Testis (tissue), 2 donors: Measurements from ENCODE around the gene ARRDC4.

ENCODE experiments used
- CTCF ChIP-seq, 3 experiments: fragments of 450-650 bp in 2 of 3; fragments of 200-600 bp in 1 of 3; sonication (generic) in 1 of 3; IDR thresholded peaks; one replicate each; pipeline ENCODE4 v1.5.1; 2016 to 2019; ENCODE audit warnings: antibody characterized with exemption in 3 of 3, mild to moderate bottlenecking in 2 of 3, moderate library complexity in 1 of 3
- POLR2A ChIP-seq: fragments of 450-650 bp; IDR thresholded peaks from one replicate; pipeline ENCODE4 v1.6.1; 2017; ENCODE audit warnings: antibody characterized with exemption, mild to moderate bottlenecking, moderate library complexity

- TF ChIP-seq CTCF (IDR thresholded peaks at IDR 0.05) (no peak), POLR2A (no peak)
These were observed 42.4 kb downstream of the ARRDC4 start for GRCh38 chr15:98002866-98003265.
